Measurements from ENCODE around the gene TLR5.

The TLR5 gene

GRCh38 chr1:223109581-223110026, 33.4 kb downstream of the TLR5 start:
- no peak for DNase-seq

GRCh38 chr1:223106856-223107255, 36.2 kb downstream of the TLR5 start:
- DNase-seq, result no peak

GRCh38 chr1:223105568-223105967, 37.5 kb downstream of the TLR5 start:
- no peak for DNase-seq

GRCh38 chr1:223102797-223103533, 40.1 kb downstream of the TLR5 start:
- DNase-seq, result peak; percentile 92

GRCh38 chr1:223097713-223098112, 45.3 kb downstream of the TLR5 start:
- no peak for DNase-seq

- DNase-seq, result no peak
Measured at GRCh38 chr1:223095870-223096269, 47.2 kb downstream of the TLR5 start.

GRCh38 chr1:223091896-223092295, 51.2 kb downstream of the TLR5 start:
- DNase-seq, result no peak

GRCh38 chr1:223089250-223089649, 53.8 kb downstream of the TLR5 start:
- no peak for DNase-seq

GRCh38 chr1:223088713-223089240, 54.3 kb downstream of the TLR5 start:
- DNase-seq, result peak; percentile 74

GRCh38 chr1:223087291-223088255, 55.5 kb downstream of the TLR5 start:
- DNase-seq, result no peak

- peak; percentile 61 for DNase-seq
Measured at GRCh38 chr1:223084464-223084866, 58.6 kb downstream of the TLR5 start.

- no peak for DNase-seq
Measured at GRCh38 chr1:223083831-223084230, 59.2 kb downstream of the TLR5 start.

GRCh38 chr1:223082914-223083313, 60.1 kb downstream of the TLR5 start:
- DNase-seq, result no peak

GRCh38 chr1:223081181-223081994, 61.7 kb downstream of the TLR5 start:
- peak; percentile 99 for DNase-seq

- no peak for DNase-seq
Measured at GRCh38 chr1:223079498-223079897, 63.5 kb downstream of the TLR5 start.

- DNase-seq, result no peak
Measured at GRCh38 chr1:223077247-223077833, 65.7 kb downstream of the TLR5 start.

GRCh38 chr1:223076362-223076761, 66.7 kb downstream of the TLR5 start:
- no peak for DNase-seq

GRCh38 chr1:223075834-223076233, 67.2 kb downstream of the TLR5 start:
- DNase-seq, result no peak

GRCh38 chr1:223074445-223075300, 68.4 kb downstream of the TLR5 start:
- no peak for DNase-seq

GRCh38 chr1:223068900-223069665, 74.0 kb downstream of the TLR5 start:
- DNase-seq, result no peak
